Activated naive CD4-positive, alpha-beta T cell treated with anti-CD3 and anti-CD28 coated beads, Interleukin-2, amount 50 U/mL, for 72 hours (primary cell): ENCODE measurements around the gene DLX3. TPM values are rescaled to one million over a fixed set of nuclear protein-coding genes. Genes with fewer than 3 reads are reported as not detected.
A peak's percentile ranks its signal among the peaks of the same experiment; 100 is the strongest.

ENCODE experiments used
- ATAC-seq, 2 donors: fragments of 150-1000 bp; cut with Tn5 transposase; 2 replicates each; pipeline ENCODE4 v1.10.0; 2021; ENCODE audit warnings: mild to moderate bottlenecking in 2 of 2, moderate library complexity in 2 of 2
- DNase-seq, 2 donors: peaks; one replicate each; pipeline ENCODE4 v3.0.0; 2021 to 2022; ENCODE audit warnings: low spot score in 2 of 2
- H3K27ac Mint-ChIP-seq, 2 donors: one replicate each; pipeline ENCODE4 v1.8.0; 2022; ENCODE audit warnings: mild to moderate bottlenecking in 2 of 2, mixed read lengths in 2 of 2
- H3K36me3 Mint-ChIP-seq, 2 donors: one replicate each; pipeline ENCODE4 v1.8.0; 2022; ENCODE audit warnings: mixed read lengths in 2 of 2
- H3K9me3 Mint-ChIP-seq, 2 donors: one replicate each; pipeline ENCODE4 v1.8.0; 2022; ENCODE audit warnings: mixed read lengths in 2 of 2
- total RNA-seq, 2 donors: library from RNA; stranded (reverse); gene quantifications; one replicate each; pipeline ENCODE4 v1.2.3, GENCODE V29; 2022

DLX3 gene
- total RNA-seq, 2 donors from 2014 or later, result 0.10 TPM; not detected in 1

DNA sequence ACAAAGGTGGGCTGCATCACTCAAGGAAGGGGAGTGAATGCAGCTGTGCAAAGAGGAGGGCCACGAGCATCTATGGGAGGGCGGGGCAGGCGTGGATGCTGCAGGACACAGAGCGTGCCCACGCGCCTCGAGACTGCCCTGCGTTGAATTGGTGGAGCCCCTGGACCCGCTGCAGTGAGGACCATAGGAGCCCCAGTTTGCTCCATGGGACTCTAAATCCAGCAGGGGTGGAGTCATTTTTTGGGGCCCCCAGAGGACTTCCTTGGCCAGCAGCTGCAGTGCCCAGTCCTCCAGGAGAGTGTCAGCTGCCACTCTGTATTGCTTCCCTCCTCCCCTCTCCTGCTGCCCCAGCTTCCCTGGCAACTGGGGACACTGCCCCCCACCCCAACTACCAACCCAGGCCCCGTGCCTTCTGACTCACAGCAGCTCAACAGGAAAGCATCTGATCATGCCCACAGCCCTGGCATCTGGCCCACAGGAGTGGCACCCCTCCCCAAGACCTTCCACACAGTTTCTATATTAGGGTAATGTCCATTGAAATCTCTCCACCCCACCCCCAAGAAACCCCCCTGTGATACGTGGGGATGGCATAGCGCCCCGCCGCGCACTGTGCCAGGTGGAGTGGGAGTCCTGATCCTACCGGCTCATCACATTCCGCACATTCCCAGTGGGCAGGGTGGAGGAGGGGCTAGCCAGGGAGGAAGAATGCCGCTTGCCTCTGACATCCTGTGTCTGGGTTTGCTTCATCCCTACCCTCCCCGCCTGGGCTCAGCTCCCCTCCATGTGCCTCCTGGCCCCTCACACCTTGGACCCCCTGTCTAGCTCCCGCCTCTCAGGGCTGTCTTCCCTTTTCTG lies 33.1 kb upstream of the DLX3 start:
- Mint-ChIP-seq H3K36me3 (no peaks in the 10 kb centered on the region), H3K9me3 (peaks cover 0 to 3% of the 10 kb centered on the region in 2 donors), H3K27ac (no peak overlapping the region)
- DNase-seq (no peak), ATAC-seq (no peak)

DNA sequence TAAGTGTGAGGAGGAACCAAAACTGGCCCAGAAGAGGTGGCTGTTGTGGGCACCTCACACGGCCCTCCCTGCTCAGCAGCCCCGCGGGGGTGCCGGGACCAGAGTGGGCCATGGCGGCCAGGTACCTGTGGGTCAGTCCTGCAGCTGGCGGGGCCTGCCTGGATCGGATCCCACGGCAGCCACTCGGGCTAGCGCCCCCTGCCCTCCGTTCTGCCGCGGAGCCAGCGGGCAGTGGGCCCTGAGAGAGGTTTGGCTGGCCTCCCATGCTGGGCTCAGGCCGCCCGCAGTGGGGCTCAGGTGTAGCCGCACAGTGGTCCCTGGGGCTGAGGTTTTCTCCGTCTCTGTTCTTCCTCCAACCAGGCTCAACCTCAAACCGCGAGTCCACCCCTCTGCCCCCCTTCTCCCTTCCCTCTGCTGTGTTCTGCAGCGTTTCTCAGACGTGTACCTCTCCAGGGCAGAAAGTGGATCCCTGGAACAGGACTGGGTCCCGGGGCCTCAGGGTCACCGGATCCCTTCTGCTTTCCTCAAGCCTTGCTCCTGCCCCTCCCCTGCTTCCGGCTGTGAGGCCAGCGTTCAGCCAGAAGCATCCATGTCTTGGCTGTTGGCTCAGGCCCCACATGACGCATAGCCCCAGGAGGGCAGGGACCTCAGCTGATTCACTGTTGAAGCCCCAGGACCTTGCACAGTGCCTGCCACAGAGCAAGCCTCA lies 32.3 kb upstream of the DLX3 start:
- H3K27ac Mint-ChIP-seq, result no peak overlapping the region
- H3K36me3 Mint-ChIP-seq, result no peaks in the 10 kb centered on the region
- DNase-seq, result no peak
- peak; percentile 75 to 76 for ATAC-seq
- H3K9me3 Mint-ChIP-seq, result peaks cover 0 to 3% of the 10 kb centered on the region in 2 donors

DNA sequence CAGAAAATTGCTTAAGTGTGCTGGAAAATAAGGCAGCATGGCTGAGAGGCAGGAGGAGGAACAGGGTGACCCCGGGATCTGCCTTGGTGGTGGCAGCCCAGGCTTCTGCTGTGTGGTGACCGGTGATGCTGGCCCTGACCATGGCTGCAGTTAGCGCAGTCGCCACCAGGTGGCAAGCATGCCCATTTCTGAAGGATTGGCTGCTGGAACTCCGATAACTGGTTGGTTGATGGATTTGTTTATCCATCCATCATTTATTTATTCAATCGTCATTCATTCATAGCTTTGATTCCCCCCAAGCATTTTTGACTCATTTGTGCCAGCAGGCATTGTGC lies 31.8 kb upstream of the DLX3 start:
- ATAC-seq, result peak; percentile 75 to 78

DNA sequence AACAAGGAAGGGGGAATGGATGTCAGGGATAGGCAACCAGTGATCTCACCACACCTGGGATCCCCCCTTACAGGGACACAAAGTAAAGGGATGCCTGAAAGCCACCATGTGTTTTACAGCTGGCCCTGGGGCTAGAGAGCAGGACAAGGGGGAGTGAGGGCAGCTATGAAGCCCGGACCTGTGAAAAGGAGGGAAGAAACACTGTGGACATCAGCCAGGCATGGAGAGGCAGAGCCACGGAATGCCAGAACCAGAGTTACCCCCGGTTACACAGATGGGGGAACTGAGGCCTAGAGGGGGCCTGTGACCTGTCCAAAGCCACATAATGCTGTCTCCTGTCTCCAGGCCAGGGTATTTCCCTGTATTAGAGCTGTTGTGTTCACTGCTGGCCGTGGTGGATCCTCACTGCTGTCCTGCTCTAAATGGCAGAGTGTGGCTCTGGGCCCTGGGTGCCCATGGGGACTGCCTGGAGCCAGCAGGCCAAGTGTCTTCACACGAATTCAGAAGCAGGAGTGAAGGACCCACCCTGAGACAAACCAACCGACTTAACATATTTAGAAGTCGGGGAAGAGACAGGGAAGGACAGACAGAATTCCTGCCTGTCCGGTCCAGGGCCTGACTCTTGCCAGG lies 31.1 kb upstream of the DLX3 start:
- DNase-seq (no peak), ATAC-seq (no peak)
- H3K9me3 Mint-ChIP-seq, result peaks cover 0 to 3% of the 10 kb centered on the region in 2 donors
- no peak overlapping the region for H3K27ac Mint-ChIP-seq
- H3K36me3 Mint-ChIP-seq, result no peaks in the 10 kb centered on the region

More for the DNA sequence above, 31.8 kb upstream of the DLX3 start:
- peaks cover 0 to 3% of the 10 kb centered on the region in 2 donors for H3K9me3 Mint-ChIP-seq
- H3K27ac Mint-ChIP-seq, result no peak overlapping the region
- peak; percentile 72 to 90 for DNase-seq
- H3K36me3 Mint-ChIP-seq, result no peaks in the 10 kb centered on the region

DNA sequence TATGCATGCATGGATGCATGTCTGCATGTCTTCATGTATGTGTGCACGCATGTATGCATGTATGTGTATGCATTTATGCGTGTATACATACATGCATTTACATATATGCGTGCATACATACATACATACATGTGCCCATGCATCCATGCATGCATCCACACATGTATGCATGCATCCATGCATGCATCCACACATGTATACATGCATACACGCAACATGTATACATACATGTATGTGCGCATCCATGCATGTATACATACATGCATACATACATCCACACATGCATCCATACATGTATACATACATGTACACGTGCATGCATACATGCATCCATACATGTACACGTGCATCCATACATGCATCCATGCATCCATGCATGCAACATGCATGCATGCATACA lies 29.8 kb upstream of the DLX3 start:
- ATAC-seq (no peak), DNase-seq (no peak)
- peaks cover 0 to 3% of the 10 kb centered on the region in 2 donors for H3K9me3 Mint-ChIP-seq
- no peak overlapping the region for H3K27ac Mint-ChIP-seq
- H3K36me3 Mint-ChIP-seq, result no peaks in the 10 kb centered on the region

DNA sequence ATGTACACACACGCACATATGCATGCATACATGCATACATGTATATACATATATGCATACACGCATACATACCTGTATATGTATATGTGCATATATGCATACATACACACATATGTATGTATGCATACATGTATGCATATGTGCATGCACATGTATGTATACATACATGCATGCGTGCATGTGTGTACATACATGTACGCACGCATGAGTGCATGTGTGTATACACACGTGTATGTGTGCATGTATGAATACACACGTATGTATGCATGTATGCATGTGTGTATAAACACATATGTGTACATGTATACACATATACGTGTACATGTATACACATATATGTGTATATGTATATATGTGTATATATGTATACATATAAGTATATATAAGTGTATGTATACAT lies 28.5 kb upstream of the DLX3 start:
- no peak for ATAC-seq
- H3K27ac Mint-ChIP-seq, result no peak overlapping the region
- H3K9me3 Mint-ChIP-seq, result peaks cover 0 to 3% of the 10 kb centered on the region in 2 donors
- no peak for DNase-seq
- no peaks in the 10 kb centered on the region for H3K36me3 Mint-ChIP-seq

DNA sequence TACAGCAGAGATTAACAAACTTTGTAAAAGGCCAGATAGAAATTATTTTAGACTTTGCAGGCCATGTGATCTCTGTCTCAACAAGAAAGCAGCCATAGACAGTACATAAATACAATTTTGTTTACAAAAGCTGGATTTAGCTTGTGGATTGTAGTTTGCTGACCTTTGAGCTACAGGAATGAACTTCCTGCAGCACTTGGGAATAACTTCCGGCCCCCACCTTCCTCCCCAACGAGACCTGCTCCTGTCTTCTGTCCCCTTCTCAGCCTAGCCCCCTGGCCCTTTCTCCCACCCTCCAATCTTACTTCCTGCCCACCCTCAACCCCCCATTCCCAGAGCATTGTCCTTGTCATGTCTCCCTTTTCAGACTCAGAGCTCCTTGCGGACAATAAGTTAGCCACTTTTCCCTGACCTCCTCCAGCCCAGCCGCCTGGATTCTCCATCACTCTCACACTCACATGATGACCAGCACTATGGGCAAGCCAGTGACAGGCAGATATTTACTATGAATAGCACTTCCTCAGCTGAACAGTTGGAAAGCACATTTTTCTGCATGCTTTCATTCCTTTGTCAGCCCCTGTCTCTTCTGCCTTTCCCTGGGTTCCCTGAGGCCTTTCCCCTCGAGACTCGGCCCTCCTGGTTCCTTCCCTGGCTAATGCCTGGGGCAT lies 27.6 kb upstream of the DLX3 start:
- no peak overlapping the region for H3K27ac Mint-ChIP-seq
- peaks cover 0 to 3% of the 10 kb centered on the region in 2 donors for H3K9me3 Mint-ChIP-seq
- H3K36me3 Mint-ChIP-seq, result no peaks in the 10 kb centered on the region
- ATAC-seq (no peak), DNase-seq (no peak)

DNA sequence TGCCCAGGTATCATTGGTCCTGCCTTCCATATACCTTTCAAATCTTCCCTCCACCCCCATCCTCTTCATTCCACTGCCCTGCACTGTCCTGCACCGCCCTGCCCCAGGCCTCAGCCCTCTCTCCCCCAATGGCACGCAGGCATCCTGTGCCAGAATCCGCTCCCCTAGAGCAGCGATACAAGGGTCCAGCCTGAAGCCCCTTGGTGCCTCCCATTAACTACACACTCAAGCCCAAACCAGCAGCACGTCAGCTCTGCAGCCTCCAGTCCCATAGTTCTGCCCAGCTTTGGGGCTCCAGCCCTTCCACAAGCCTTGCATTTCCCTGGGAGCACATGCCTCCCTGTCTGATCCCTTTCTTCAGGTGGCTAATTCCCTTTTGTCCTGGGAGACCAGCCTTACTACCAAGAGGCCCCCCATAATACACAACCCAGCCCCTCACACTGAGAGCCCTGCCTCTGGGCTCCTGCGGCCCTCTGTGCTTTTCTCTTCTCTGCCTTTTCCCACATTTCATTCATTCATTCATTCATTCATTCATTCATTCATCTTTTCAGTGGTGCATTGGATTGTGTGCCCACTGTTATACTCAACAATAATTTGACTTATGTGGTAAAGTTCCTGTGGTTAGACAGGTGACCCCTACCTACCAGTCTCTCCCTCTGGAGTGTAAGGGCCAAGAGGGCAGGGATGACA lies 26.8 kb upstream of the DLX3 start:
- Mint-ChIP-seq H3K9me3 (peaks cover 0 to 3% of the 10 kb centered on the region in 2 donors), H3K36me3 (no peaks in the 10 kb centered on the region), H3K27ac (no peak overlapping the region)
- DNase-seq (no peak), ATAC-seq (no peak)

DNA sequence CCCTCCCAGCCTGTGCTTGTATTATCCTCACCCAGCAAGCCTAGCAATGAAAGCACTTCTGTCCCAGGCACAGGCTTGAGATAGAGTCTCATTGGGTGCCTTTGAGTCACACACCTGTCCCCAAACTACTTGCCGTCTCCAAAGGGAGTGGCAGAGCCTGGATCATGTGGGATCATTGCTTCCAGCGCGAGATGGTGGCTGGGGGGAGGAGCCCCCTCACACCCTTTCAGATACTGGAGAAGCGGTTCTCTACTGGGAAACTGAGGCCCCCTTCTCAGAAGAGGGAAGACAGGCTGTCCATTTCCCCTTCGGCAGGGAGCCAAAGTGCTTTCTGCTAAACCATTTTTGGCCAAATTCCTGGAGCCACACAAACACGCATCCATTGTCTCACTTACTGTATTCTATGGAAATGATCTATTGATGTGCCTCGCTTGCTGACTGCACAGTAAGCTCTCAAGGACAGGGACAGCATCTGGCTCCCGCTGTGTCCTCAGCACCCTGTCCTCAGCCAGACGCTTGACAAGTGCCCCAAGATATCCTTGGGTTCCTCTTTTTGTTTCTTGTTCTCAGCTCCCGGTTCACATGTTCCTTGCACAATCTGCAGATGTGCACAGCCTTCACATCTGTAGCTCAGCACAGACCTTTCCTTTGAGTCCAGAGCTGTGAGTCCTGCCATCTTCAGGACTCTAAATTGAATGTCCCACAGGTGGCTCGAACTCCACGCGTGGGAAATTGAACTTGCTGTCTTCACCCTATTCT lies 26.0 kb upstream of the DLX3 start:
- no peak overlapping the region for H3K27ac Mint-ChIP-seq

DNA sequence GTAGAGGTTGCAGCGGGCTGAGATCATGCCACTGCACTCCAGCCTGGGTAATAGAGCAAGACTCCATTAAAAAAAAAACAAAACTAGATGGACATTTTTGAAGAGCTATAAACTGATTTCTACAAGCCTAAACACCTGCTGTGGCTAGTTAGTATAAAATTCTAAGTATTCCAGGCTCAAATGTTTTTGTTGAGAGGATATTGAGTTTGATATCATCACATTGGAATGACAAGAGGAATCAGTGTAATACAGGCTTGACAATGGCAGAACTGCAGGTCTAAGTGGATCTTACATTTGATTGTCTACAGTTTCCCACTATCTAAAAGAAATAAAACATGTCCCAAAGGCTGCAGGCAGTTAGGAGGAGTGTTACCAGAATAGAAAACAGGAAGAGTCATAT lies 23.9 kb upstream of the DLX3 start:
- Mint-ChIP-seq H3K9me3 (peaks cover 7 to 12% of the 10 kb centered on the region in 2 donors), H3K27ac (no peak overlapping the region), H3K36me3 (peaks cover 5 to 6% of the 10 kb centered on the region in 2 donors)
- no peak for DNase-seq
- no peak for ATAC-seq

More for the DNA sequence above, 26.0 kb upstream of the DLX3 start:
- H3K9me3 Mint-ChIP-seq, result peaks cover 0 to 3% of the 10 kb centered on the region in 2 donors
- no peak for DNase-seq
- H3K36me3 Mint-ChIP-seq, result no peaks in the 10 kb centered on the region
- no peak for ATAC-seq

DNA sequence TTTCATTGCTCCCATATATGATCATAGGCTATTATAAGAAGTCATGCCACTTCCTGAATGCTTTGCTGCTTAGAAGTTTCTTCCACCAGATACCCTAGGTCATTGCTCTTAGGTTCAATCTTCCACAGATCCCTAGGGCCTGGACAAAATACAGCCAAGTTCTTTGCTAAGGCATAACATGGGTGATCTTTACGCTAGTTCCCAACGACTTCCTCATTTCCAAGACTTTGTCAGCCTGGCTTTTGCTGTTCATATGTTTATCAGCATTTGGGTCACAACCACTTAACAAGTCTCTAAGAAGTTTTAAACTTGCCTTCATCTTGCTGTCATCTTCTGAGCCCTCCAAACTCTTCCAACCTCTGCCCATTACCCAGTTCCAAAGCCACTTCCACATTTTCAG lies 20.1 kb upstream of the DLX3 start:
- Mint-ChIP-seq H3K27ac (no peak overlapping the region), H3K9me3 (peaks cover 14 to 26% of the 10 kb centered on the region in 2 donors), H3K36me3 (peaks cover 11 to 13% of the 10 kb centered on the region in 2 donors)
- DNase-seq, result no peak
- ATAC-seq, result no peak

DNA sequence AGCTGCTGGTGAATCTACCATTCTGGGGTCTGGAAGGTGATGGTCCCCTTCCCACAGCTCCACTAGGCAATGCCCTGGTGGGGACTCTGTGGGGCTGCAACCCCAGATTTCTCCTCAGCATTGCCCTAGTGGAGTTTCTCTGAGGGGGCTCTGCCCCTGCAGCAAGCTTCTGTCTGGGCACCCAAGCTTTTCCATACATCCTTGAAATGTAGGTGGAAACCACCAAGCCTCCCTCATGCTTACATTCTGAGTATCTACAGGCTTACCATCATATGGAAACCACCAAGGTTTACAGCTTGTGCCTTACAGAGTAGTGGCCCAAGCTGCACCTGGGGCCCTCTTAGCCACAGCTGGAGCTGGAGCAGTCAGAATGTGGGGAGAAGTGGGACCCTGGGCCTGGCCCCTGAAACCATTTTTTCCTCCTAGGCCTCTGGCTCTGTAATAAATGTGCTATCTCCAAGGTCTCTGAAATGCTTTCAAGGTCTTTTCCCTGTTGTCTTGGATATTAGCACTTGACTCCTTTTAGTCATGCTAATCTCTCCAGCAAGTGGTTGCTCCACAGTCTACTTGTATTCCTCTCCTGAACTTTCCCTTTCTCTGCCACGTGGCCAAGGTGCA lies 19.6 kb upstream of the DLX3 start:
- H3K36me3 Mint-ChIP-seq, result peaks cover 11 to 13% of the 10 kb centered on the region in 2 donors
- ATAC-seq (no peak), DNase-seq (no peak)
- H3K9me3 Mint-ChIP-seq, result peaks cover 14 to 27% of the 10 kb centered on the region in 2 donors
- H3K27ac Mint-ChIP-seq, result no peak overlapping the region

DNA sequence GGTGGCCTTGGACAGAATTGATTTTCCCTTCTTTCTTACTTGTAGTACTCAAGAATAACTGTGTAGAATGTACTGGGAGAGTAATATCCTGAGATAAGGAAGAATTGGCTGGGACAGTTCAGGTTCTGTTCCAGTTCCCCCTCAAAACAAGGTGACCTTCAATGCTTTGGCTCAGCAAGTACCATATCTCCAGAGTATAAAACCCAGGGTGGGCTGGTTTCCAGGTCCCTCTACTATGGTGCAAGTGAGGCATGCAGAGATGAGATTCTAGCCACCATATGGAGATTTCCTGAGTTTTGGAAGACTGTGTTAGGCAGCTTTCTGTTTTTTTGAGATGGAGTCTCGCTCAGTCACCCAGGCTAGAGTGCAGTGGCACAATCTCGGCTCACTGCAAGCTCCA lies 18.1 kb upstream of the DLX3 start:
- no peak for DNase-seq
- peaks cover 11 to 13% of the 10 kb centered on the region in 2 donors for H3K36me3 Mint-ChIP-seq
- ATAC-seq, result no peak
- H3K27ac Mint-ChIP-seq, result no peak overlapping the region
- H3K9me3 Mint-ChIP-seq, result peaks cover 19 to 33% of the 10 kb centered on the region in 2 donors

DNA sequence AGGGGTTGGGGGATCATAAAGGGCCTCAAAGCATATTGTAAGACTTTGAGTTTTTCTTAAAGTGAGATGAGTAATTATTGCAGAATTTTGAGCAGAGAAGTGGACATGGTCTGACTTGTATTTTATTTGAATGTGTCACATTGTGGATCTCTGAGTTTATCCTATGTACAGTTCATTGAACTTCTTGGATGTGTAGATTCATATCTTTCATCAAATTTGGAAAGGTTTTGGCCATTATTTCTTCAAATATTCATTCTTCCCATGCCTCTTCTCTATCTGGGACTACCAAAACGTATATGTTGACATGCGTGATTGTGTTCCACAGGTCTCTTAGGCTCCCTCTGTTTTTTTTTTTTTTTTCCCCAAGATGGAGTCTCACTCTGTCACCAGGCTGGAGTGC lies 14.3 kb upstream of the DLX3 start:
- Mint-ChIP-seq H3K9me3 (peaks cover 12 to 23% of the 10 kb centered on the region in 2 donors), H3K27ac (no peak overlapping the region), H3K36me3 (peaks cover 6 to 7% of the 10 kb centered on the region in 2 donors)
- DNase-seq, result no peak
- no peak for ATAC-seq

DNA sequence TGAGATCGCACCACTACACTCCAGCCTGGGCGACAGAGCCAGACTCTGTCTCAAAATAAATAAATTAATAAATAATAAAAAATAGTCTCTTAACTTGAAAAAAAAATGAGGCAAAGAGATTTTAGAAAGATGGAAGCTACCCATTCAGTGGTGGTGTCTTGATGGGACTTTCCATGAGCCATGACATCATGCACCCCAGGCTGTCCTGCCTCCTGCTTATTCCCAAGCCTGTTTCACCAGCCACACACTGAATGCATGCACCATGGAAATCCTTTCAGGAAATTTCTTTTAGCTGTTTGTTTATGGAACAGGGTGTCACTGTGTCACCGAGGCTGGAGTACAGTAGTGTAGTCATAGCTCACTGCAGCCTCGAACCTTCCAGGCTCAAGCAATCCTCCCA lies 8.9 kb upstream of the DLX3 start:
- ATAC-seq, result no peak
- Mint-ChIP-seq H3K9me3 (peaks cover 2 to 4% of the 10 kb centered on the region in 2 donors), H3K27ac (no peak overlapping the region), H3K36me3 (no peaks in the 10 kb centered on the region)
- no peak for DNase-seq
